SK-N-SH treated with all-trans-retinoic acid at 6 μM for 48 hours (cell line): ENCODE data around the gene C10orf105.

Experiments used
- ARNTL ChIP-seq: fragments of 450-650 bp; formaldehyde crosslinking; IDR thresholded peaks from 2 replicates; pipeline ENCODE4 v1.5.0; 2020; ENCODE audit warnings: low read depth, mild to moderate bottlenecking, moderate library complexity, borderline replicate concordance
- ZNF565 ChIP-seq: fragments of 450-650 bp; formaldehyde crosslinking; conservative IDR thresholded peaks from 2 replicates; pipeline ENCODE4 v1.5.0; 2020; ENCODE audit warnings: low read depth, mild to moderate bottlenecking, moderate library complexity

DNA sequence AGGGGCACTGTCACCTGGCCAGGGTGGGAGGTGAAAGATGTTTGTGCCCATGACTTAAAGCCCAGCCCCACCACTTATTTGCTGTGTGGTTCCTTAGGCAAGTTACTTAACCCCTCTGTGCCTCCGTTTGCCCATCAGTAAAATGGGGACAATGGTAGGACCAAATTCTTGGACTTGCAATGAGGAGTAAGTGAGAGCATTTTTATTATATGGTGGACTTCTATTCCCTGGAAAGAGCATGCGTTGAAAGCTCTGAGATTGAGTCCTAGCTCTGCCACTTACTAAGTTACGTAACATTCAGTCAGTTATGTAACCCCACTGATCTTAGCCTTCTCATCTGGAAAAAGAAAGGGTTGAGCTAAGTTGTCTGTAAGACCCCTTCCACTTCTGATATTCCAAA lies 35.0 kb upstream of the C10orf105 start:
- TF ChIP-seq ARNTL: no peak
- no peak for TF ChIP-seq ZNF565 (CRISPR knock-in tag)
